GM12864 (cell line): ENCODE results near the gene AFG3L2.
"Not testable (repeated sequence)": the region's sequence is repeated elsewhere in the genome, so short reads cannot be mapped to it uniquely, and the experiment has no call there.

Source experiments
- DNase-seq: peaks from one replicate; pipeline ENCODE4 v3.0.0-alpha.2; 2011; ENCODE audit warnings: low read depth
- H3K4me3 ChIP-seq: 2 replicates; pipeline ENCODE4 v1.5.1; 2011; ENCODE audit warnings: mild to moderate bottlenecking, low read depth, low read length, control low read depth
- CTCF ChIP-seq: IDR thresholded peaks from 2 replicates; pipeline ENCODE4 v1.5.1; 2011; ENCODE audit warnings: low read depth, mild to moderate bottlenecking, moderate library complexity, low read length, control low read depth, inconsistent platforms; ENCODE audit errors: missing control alignments

The AFG3L2 gene

GRCh38 chr18:12397254-12397653 is 20.2 kb upstream of the AFG3L2 start:
- H3K4me3 ChIP-seq: no peak overlapping the region
- no peak for TF ChIP-seq CTCF
- DNase-seq: no peak

GRCh38 chr18:12394428-12394827 is 17.4 kb upstream of the AFG3L2 start:
- no peak for DNase-seq

DNA sequence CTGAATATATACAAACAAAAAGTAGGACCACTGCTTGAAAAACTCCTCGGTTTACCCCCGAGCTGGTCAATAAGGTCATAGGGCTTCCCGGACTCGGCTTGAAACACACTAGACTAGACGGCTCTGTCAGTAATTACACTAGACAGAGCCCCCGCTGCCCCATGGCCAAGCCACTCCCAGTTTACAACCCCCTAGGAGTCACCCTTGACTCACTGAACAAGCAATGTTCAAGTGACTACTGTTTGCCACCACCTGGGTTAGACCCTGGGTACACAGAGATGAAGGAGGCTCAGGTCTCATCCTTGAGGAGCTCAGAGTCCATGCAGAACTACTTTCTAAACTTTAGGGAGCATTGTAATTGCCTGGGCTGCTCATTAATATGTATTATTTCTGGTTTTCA is 17.0 kb upstream of the AFG3L2 start:
- no peak for DNase-seq
- TF ChIP-seq CTCF: no peak
- no peak overlapping the region for H3K4me3 ChIP-seq

More at GRCh38 chr18:12394428-12394827, 17.4 kb upstream of the AFG3L2 start:
- peak; percentile 50 for TF ChIP-seq CTCF
- H3K4me3 ChIP-seq: no peak overlapping the region

GRCh38 chr18:12393510-12393909 is 16.5 kb upstream of the AFG3L2 start:
- no peak overlapping the region for H3K4me3 ChIP-seq
- no peak for DNase-seq
- TF ChIP-seq CTCF: no peak

GRCh38 chr18:12391487-12392165 is 14.6 kb upstream of the AFG3L2 start:
- DNase-seq: no peak

DNA sequence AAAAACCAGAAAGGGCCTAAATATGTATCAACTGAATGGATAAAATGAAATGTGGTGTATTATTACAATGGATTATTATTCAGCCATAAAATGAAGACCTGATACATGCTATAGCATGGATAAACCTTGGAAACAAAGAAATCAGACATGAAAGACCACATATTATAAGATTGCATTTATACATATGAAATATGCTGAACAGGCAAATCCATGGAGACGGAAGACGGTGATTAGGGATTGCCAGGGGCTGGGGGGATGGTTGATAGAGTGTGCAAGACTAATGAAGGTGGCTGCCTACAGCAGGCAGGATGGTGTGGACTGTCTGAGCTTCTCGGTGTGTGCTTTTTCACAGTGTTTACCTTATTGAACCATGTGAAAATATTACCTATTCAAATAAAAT is 11.4 kb upstream of the AFG3L2 start:
- DNase-seq: no peak
- TF ChIP-seq CTCF: no peak
- no peak overlapping the region for H3K4me3 ChIP-seq

More at GRCh38 chr18:12391487-12392165, 14.6 kb upstream of the AFG3L2 start:
- no peak overlapping the region for H3K4me3 ChIP-seq
- TF ChIP-seq CTCF: peak; percentile 95

DNA sequence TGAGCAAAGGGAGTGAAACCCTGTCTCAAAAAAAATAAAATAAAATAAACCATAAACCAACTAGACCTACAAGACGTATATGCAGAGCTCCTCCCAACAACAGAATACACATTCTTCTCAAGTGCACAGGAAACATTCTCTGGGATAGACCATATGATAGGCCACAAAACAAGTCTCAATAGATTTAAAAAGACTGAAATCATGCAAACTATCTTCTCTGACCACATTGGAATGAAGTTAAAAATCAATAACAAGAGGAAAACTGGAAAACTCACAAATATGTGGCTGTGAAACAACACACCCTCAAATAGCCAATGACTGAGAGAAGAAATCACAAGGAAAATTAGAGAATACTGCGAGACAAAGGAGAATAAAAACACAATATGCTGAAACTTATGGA is 7.2 kb upstream of the AFG3L2 start:
- TF ChIP-seq CTCF: no peak
- DNase-seq: no peak
- H3K4me3 ChIP-seq: no peak overlapping the region

- not testable (repeated sequence) for DNase-seq, H3K4me3 ChIP-seq
Measured at GRCh38 chr18:12383759-12384158, 6.7 kb upstream of the AFG3L2 start.

DNA sequence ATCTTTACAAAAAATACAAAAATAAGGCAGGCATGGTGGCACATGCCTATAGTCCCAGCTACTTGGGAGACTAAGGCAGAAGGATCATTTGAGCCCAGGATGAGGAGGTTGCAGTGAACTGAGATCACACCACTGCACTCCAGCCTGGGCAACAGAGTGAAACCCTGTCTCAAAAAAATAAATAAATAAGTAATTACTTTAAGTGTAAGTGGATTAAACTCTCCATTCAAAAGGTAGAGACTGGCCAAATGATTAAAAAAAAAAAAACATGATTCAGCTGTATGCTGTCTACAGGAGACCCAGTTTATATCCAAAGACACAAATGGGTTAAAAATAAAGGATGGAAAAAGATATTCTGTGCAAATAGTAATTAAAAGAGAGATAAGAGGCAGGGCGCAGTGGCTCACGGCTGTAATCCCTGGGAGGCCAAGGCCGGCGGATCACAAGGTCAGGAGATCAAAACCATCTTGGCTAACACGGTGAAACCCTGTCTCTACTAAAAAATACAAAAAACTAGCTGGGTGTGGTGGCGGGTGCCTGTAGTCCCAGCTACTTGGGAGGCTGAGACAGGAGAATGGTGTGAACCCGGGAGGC is 5.3 kb upstream of the AFG3L2 start:
- not testable (repeated sequence) for DNase-seq, H3K4me3 ChIP-seq

DNA sequence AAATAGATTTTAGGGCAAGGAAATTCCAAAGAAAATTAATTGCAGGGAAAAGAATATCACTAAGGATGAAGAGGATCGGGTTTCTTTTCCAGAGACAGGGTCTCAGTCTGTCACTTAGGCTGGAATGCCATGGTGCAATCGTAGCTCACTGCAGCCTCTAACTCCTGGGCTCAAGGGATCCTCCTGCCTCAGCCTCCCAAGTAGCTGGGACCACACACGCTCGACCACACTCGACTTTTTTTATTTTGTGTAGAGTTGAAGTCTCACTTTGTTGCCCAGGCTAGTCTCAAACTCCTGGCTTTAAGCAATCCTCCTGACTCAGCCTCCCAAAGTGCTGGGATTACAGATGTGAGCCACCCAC is 1.2 kb upstream of the AFG3L2 start:
- not testable (repeated sequence) for DNase-seq

More for the DNA sequence above, 1.2 kb upstream of the AFG3L2 start:
- H3K4me3 ChIP-seq: peak overlapping the region; percentile 76; the same call in 1 of the 2 replicates
